ACC112 (cell line): ENCODE data around the gene GAK.
"Not testable (repeated sequence)": the region's sequence is repeated elsewhere in the genome, so short reads cannot be mapped to it uniquely, and the experiment has no call there.

ENCODE experiments used
- H2AFZ ChIP-seq: fragments of 200-600 bp; sonication (generic); one replicate; pipeline ENCODE4 v1.6.0; 2017; ENCODE audit warnings: antibody characterized with exemption, low read length; ENCODE audit not compliant: unreplicated experiment
- H3K27ac ChIP-seq: fragments of 200-600 bp; sonication (generic); 2 replicates; pipeline ENCODE4 v1.5.1; 2014; ENCODE audit warnings: low read depth, mild to moderate bottlenecking, antibody characterized with exemption, low read length, moderate library complexity
- H3K27me3 ChIP-seq: fragments of 200-600 bp; sonication (generic); 2 replicates; pipeline ENCODE4 v1.6.1; 2014; ENCODE audit warnings: mild to moderate bottlenecking, antibody characterized with exemption, low read length, moderate library complexity, mixed read lengths; ENCODE audit not compliant: insufficient read depth
- H3K36me3 ChIP-seq: fragments of 200-600 bp; sonication (generic); 2 replicates; pipeline ENCODE4 v1.6.1; 2016; ENCODE audit warnings: mild to moderate bottlenecking, antibody characterized with exemption, low read length, moderate library complexity, mixed read lengths; ENCODE audit not compliant: insufficient read depth
- H3K4me1 ChIP-seq: fragments of 200-600 bp; sonication (generic); one replicate; pipeline ENCODE4 v1.6.1; 2016; ENCODE audit warnings: low read length, mixed read lengths; ENCODE audit not compliant: insufficient read depth, unreplicated experiment, control insufficient read depth
- H3K4me3 ChIP-seq: fragments of 200-600 bp; sonication (generic); 2 replicates; pipeline ENCODE4 v1.5.1; 2014; ENCODE audit warnings: mild to moderate bottlenecking, low read depth, low read length
- H3K79me2 ChIP-seq: fragments of 200-600 bp; sonication (generic); one replicate; pipeline ENCODE4 v1.6.0; 2016; ENCODE audit warnings: low read length; ENCODE audit not compliant: control insufficient read depth, unreplicated experiment, insufficient read depth

The GAK gene

GRCh38 chr4:820230-821172 lies 111.6 kb downstream of the GAK start:
- Histone ChIP-seq H3K27ac (no peak overlapping the region), H3K27me3 (peaks cover 93% of the 10 kb centered on the region), H3K79me2 (no peaks in the 10 kb centered on the region), H2AFZ (no peak overlapping the region), H3K4me3 (no peak overlapping the region), H3K36me3 (no peaks in the 10 kb centered on the region), H3K4me1 (peaks cover 3% of the 10 kb centered on the region)

- Histone ChIP-seq H3K27me3 (peaks cover 89% of the 10 kb centered on the region), H3K79me2 (no peaks in the 10 kb centered on the region), H3K4me3 (no peak overlapping the region), H3K36me3 (no peaks in the 10 kb centered on the region), H2AFZ (no peak overlapping the region), H3K4me1 (peaks cover 2% of the 10 kb centered on the region), H3K27ac (no peak overlapping the region)
These were observed 112.5 kb downstream of the GAK start for GRCh38 chr4:819401-820229.

DNA sequence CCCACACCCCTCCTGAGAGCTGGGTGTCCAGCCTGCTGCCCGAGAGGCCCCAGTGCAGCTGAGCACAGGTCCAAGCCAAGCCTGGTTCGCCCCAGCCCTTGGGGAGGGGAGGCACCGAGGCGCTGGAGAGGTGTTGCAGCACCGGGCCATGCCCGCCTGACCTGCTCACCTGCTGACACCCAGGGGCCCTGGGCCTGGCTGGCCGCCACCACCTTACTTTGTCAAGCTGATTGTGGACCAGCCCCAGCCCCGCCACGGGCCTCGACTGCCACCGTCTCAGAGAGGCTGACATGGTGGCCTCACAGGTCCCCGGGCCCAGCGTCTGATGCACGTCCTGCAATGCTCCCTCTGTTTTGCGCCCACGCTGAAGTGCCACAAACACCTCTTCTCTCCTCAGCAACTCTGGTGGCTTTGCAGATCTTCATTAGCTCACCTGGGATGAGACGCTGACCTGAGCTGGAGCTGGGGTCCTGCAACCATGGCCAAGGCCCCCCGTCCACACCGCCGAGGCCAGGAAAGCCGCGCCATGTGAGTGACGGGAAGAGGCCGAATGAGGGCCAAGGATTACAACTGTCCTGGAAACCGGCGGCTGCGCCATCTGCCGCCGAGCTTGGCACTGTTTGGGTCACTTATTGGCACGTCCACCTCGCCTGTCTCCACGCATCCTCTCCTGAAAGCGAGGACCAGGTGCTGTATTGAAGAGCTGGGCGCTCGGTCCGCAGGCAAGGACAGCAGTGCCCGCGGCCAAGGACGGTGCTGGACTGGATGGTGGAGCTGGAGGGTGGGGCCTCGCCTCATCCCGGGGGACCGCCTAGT lies 113.8 kb downstream of the GAK start:
- no peaks in the 10 kb centered on the region for H3K36me3 ChIP-seq
- H2AFZ ChIP-seq, result no peak overlapping the region
- H3K27me3 ChIP-seq, result peaks cover 89% of the 10 kb centered on the region
- no peak overlapping the region for H3K4me3 ChIP-seq
- no peaks in the 10 kb centered on the region for H3K4me1 ChIP-seq
- H3K27ac ChIP-seq, result no peak overlapping the region
- no peaks in the 10 kb centered on the region for H3K79me2 ChIP-seq

GRCh38 chr4:815464-816146 lies 116.5 kb downstream of the GAK start:
- Histone ChIP-seq H3K27me3 (peaks cover 81% of the 10 kb centered on the region), H3K4me3 (no peak overlapping the region), H3K79me2 (no peaks in the 10 kb centered on the region), H3K4me1 (no peaks in the 10 kb centered on the region), H3K36me3 (no peaks in the 10 kb centered on the region), H2AFZ (no peak overlapping the region), H3K27ac (no peak overlapping the region)

- peaks cover 69% of the 10 kb centered on the region for H3K27me3 ChIP-seq
- H3K36me3 ChIP-seq, result no peaks in the 10 kb centered on the region
- H3K27ac ChIP-seq, result no peak overlapping the region
- H3K79me2 ChIP-seq, result no peaks in the 10 kb centered on the region
- no peak overlapping the region for H3K4me3 ChIP-seq
- no peak overlapping the region for H2AFZ ChIP-seq
- no peaks in the 10 kb centered on the region for H3K4me1 ChIP-seq
These were observed 117.7 kb downstream of the GAK start for GRCh38 chr4:814312-814850.

DNA sequence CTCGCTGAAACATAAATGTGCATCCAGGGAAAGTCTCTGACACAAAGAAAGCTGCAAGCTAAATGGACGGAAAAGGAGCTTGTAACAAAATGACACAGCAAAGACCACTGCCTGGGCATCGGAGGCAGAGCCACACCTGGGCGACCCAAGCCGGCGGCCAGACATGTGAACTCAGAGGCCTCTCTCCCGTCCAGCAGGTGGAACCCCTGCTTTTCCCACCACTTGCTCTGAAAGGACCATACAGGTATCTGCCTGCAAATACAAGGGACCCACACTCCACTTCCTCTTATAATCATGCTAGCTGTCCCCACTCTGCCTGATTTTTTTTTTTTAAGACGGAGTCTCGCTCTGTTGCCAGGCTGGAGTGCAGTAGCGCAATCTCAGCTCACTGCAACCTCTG lies 118.2 kb downstream of the GAK start:
- H3K27me3 ChIP-seq, result peaks cover 64% of the 10 kb centered on the region
- H3K36me3 ChIP-seq, result no peaks in the 10 kb centered on the region
- H3K4me1 ChIP-seq, result no peaks in the 10 kb centered on the region
- H3K27ac ChIP-seq, result no peak overlapping the region
- no peaks in the 10 kb centered on the region for H3K79me2 ChIP-seq
- no peak overlapping the region for H3K4me3 ChIP-seq
- H2AFZ ChIP-seq, result no peak overlapping the region

DNA sequence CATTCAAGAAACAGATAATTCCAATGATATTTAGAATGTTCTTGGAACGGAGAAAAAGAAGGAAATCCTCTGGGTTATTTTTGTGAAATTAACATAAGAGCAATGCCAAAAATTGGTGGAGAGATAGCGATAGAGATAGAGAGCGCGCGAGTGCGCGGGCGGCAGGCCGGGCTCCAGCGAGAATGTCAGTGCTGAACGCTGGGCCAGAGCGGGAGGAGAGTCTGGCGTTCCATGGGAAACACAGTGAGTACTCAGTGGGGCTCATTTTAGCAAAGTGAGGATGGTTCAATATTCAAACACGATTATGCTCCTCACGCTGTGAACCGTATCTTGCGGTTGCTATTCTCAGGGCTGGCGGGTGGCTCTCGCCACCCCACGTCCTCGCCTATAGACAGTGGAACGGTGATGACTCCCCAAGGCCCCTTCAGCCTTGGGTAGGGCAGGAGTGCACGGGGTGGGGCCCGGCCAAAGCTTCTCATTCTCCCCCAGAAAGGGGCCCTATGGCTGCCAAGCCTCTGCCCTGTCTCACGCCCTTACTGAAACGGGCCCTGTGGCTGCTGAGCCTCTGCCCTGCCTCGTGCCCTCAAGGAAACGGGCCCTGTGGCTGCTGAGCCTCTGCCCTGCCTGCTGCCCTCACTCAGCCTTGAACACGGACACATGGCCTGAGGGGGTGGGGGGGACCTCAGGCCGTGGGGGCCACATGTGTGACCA lies 123.1 kb downstream of the GAK start:
- Histone ChIP-seq H2AFZ (peak overlapping the region; percentile 83), H3K36me3 (no peaks in the 10 kb centered on the region), H3K4me1 (peaks cover 3% of the 10 kb centered on the region), H3K4me3 (peak overlapping the region; percentile 9; the same call in 1 of the 2 replicates), H3K79me2 (no peaks in the 10 kb centered on the region), H3K27me3 (peaks cover 38% of the 10 kb centered on the region), H3K27ac (no peak overlapping the region)

- Histone ChIP-seq H3K79me2 (no peaks in the 10 kb centered on the region), H3K4me3 (no peak overlapping the region), H3K4me1 (peaks cover 3% of the 10 kb centered on the region), H3K27ac (no peak overlapping the region), H3K36me3 (no peaks in the 10 kb centered on the region), H3K27me3 (peaks cover 29% of the 10 kb centered on the region), H2AFZ (no peak overlapping the region)
These were observed 124.3 kb downstream of the GAK start for GRCh38 chr4:807792-808191.

DNA sequence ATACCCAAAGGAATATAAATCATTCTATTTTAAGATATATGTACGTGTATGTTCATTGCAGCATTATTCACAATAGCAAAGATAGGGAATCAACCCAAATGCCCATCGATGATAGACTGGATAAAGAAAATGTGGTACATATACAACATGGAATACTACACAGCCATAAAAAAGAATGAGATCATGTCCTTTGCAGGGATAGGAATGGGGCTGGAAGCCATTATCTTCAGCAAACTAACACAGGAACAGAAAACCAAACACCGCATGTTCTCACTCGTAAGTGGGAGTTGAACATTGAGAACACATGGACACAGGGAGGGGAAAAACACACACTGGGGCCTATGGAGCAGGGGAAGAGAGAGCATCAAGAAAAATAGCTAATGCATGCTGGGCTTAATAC lies 125.1 kb downstream of the GAK start:
- H3K36me3 ChIP-seq, H3K27ac ChIP-seq, H3K79me2 ChIP-seq, H2AFZ ChIP-seq, H3K4me1 ChIP-seq, H3K4me3 ChIP-seq: not testable (repeated sequence)
- peaks cover 20% of the 10 kb centered on the region for H3K27me3 ChIP-seq
